Measurements from ENCODE around the gene AGAP1.

GRCh38 chr2:235960716-235961640 lies 467.1 kb downstream of the AGAP1 start:
- TF ChIP-seq CTCF (IDR thresholded peaks at IDR 0.05), result no peak
- no peak for TF ChIP-seq EP300 (IDR thresholded peaks at IDR 0.05)
- no peak for TF ChIP-seq POLR2A (IDR thresholded peaks at IDR 0.05)
